GM18951 (cell line): ENCODE measurements around the gene NIPBL.
"Not testable (repeated sequence)": the region's sequence is repeated elsewhere in the genome, so short reads cannot be mapped to it uniquely, and the experiment has no call there.

Experiments
- POLR2A ChIP-seq: IDR thresholded peaks from 4 replicates; pipeline ENCODE4 v1.6.1; 2011; ENCODE audit warnings: mild to moderate bottlenecking; ENCODE audit not compliant: insufficient read length, insufficient read depth; ENCODE audit errors: extremely low read depth
- in situ Hi-C: fragments of 300-500 bp; cut with MboI; formaldehyde crosslinking; loops from one replicate; pipeline ENCODE4 v1.12.0; 2022; ENCODE audit warnings: low sequenced_read_pairs, mixed read lengths, inconsistent platforms; ENCODE audit not compliant: unreplicated experiment

Gene NIPBL

GRCh38 chr5:37005946-37006540 lies 129.5 kb downstream of the NIPBL start:
- in situ Hi-C loops: loop anchor here (10.0 kb wide), 1 partner anchor 261 kb away; no protein-coding TSS in a partner anchor
- no peak for TF ChIP-seq POLR2A

- in situ Hi-C loops: not testable (repeated sequence)
Measured at GRCh38 chr5:37013181-37013580, 136.6 kb downstream of the NIPBL start.

- in situ Hi-C loops: no loop called here
- no peak for TF ChIP-seq POLR2A
Measured at GRCh38 chr5:37014321-37014720, 137.8 kb downstream of the NIPBL start.

- in situ Hi-C loops: no loop called here
- TF ChIP-seq POLR2A: no peak
Measured at GRCh38 chr5:37015795-37016666, 139.5 kb downstream of the NIPBL start.

DNA sequence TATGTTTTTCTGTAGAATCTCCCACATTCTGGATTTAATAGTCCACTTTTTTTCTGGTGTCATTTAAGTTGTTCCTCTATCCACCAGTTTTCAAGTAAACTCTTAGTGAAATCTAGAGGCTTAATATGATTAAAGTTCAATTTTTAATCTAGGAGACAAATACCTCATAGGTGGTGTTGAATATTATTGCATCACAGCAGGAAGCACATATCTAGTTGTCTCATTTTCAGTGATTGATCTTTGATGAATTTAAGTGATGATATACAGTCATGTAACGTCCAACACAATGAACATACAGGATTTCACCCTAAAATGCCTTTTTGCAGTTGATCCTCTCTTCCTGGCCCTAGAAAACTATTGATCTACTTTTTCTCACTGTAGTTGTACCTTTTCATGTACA lies 152.3 kb downstream of the NIPBL start:
- no peak for TF ChIP-seq POLR2A
- in situ Hi-C loops: no loop called here

- in situ Hi-C loops: no loop called here
- no peak for TF ChIP-seq POLR2A
Measured at GRCh38 chr5:37029436-37029835, 152.9 kb downstream of the NIPBL start.

- in situ Hi-C loops: no loop called here
- TF ChIP-seq POLR2A: no peak
Measured at GRCh38 chr5:37034955-37035354, 158.4 kb downstream of the NIPBL start.

DNA sequence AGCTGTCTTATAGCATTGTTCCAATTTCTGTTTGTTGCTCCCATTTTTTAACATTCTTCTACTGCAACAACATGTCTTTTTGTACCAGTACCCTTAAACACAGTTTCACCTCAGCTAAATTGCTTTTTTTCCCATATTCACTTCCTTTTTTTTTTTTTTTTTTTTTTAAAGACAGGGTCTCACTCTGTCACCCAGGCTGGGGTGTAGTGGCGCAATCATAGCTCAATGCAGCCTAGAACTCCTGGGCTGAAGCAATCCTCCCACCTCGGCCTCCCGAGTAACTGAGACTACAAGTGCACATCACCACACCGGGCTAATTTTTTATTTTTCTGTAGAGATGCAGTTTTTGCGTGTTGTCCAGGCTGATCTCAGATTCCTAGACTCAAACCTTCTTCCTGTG lies 161.3 kb downstream of the NIPBL start:
- in situ Hi-C loops: no loop called here
- no peak for TF ChIP-seq POLR2A

DNA sequence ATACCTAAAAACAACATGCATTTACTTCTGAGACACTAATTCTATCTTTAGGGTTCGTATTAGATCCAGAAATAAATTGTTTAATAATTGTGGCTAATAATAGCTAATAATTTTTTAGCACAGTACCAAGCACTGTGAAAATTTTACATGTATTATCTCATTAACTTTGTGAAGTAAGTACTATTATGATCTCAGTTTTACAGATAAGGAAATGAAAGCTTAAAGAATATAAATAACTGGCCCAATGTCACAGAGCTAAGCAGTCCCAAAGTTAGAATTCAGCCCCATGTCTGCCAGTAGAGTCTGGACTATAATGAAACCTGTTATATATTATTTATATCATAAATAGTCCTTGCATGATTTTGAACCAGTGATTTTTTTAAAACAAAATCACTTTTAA lies 163.3 kb downstream of the NIPBL start:
- TF ChIP-seq POLR2A: no peak
- in situ Hi-C loops: no loop called here

GRCh38 chr5:37043693-37044092 lies 167.1 kb downstream of the NIPBL start:
- in situ Hi-C loops: no loop called here
- no peak for TF ChIP-seq POLR2A

GRCh38 chr5:37044120-37044519 lies 167.6 kb downstream of the NIPBL start:
- TF ChIP-seq POLR2A: no peak
- in situ Hi-C loops: no loop called here

- in situ Hi-C loops: no loop called here
- TF ChIP-seq POLR2A: no peak
Measured at GRCh38 chr5:37045703-37046102, 169.1 kb downstream of the NIPBL start.

GRCh38 chr5:37047947-37048346 lies 171.4 kb downstream of the NIPBL start:
- in situ Hi-C loops: no loop called here

DNA sequence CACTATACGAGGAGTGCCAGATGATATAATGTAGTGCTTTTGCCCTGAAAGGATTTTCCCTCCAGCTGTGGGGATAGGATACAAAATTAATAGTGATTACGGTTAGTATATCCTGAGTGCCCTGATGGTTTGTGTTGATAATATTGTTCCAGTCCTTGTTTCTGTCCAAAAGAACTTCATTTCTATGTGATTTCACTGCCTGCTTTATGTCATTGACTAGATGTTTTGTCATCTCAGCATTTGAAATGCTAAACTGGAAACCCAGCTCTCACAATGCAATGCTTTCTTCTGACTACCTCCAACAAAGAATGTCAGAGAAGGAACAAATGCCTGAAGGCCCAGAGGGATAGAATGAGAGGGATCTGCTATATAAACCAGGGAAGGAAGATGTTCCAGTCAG lies 177.8 kb downstream of the NIPBL start:
- TF ChIP-seq POLR2A: no peak
- in situ Hi-C loops: no loop called here

More at GRCh38 chr5:37047947-37048346, 171.4 kb downstream of the NIPBL start:
- no peak for TF ChIP-seq POLR2A
